ENCODE measurements around the gene CAD. TPM values are rescaled to one million over a fixed set of nuclear protein-coding genes. Genes with fewer than 3 reads are reported as not detected.

CAD gene
- total RNA-seq, 2 experiments from 2014 or later: 132 to 173 TPM

DNA sequence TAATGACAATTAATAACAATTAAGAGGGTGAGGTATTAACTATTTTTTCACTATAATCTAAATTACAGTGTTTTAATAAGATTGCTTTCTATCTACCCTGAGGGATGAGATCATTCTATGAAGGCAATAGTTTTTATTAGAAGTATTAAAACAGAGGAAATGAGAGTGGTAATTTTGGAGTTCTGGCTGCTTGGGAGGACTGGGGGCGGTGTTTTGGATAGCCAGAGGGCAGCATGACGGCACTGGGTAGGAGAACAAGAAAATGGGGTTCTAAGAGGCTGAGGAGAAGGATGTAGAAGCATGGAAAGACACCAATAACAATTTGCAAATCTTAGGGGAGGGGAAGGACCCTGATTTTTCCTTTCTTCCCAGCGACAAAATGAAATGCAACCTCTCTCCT, 53.0 kb downstream of the CAD start:
- POLR2A ChIA-PET: interaction anchor here (1.0 to 1.3 kb wide), 2 partner anchors 9 to 17 kb away, joined by 4 to 10 read pairs; no protein-coding TSS in a partner anchor
- TF ChIP-seq, protein P1, sequence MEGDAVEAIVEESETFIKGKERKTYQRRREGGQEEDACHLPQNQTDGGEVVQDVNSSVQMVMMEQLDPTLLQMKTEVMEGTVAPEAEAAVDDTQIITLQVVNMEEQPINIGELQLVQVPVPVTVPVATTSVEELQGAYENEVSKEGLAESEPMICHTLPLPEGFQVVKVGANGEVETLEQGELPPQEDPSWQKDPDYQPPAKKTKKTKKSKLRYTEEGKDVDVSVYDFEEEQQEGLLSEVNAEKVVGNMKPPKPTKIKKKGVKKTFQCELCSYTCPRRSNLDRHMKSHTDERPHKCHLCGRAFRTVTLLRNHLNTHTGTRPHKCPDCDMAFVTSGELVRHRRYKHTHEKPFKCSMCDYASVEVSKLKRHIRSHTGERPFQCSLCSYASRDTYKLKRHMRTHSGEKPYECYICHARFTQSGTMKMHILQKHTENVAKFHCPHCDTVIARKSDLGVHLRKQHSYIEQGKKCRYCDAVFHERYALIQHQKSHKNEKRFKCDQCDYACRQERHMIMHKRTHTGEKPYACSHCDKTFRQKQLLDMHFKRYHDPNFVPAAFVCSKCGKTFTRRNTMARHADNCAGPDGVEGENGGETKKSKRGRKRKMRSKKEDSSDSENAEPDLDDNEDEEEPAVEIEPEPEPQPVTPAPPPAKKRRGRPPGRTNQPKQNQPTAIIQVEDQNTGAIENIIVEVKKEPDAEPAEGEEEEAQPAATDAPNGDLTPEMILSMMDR (conservative IDR thresholded peaks at IDR 0.05; ENCODE audit: low read length): no peak
- TF ChIP-seq EZH2phosphoT487 (IDR thresholded peaks at IDR 0.05; ENCODE audit: borderline replicate concordance, low read depth, low read length): no peak
- CTCF ChIA-PET (ENCODE audit: unreplicated experiment): no interaction called here
- Histone ChIP-seq H3K4me2 (ENCODE audit: low read length) (no peak overlapping the region), H3K9me3 (ENCODE audit: low read length) (no peaks in the 10 kb centered on the region), H4K20me1 (ENCODE audit: insufficient read depth, low read length) (no peaks in the 10 kb centered on the region), H3K9me2 (ENCODE audit: insufficient read depth, low read length) (no peaks in the 10 kb centered on the region), H3K4me1 (ENCODE audit: insufficient read depth, low read length, poor library complexity, severe bottlenecking) (peaks cover 47% of the 10 kb centered on the region), H3K79me2 (ENCODE audit: insufficient read depth, low read depth, low read length) (no peaks in the 10 kb centered on the region), H3K36me3 (ENCODE audit: insufficient read depth, low read length) (no peaks in the 10 kb centered on the region), H2AFZ (ENCODE audit: low read length) (0 out of 2 replicates have a peak overlapping the region, but pooled peaks have one; percentile 33), H3K27ac (ENCODE audit: low read depth, low read length, poor library complexity, severe bottlenecking) (no peak overlapping the region), H3K4me3 (ENCODE audit: low read depth, low read length, poor library complexity, severe bottlenecking) (no peak overlapping the region)
- DNase-seq (ENCODE audit: low spot score): no peak
- intact Hi-C loops (cut with micrococcal nuclease; ENCODE audit: unreplicated experiment): no loop called here
- BruUV-seq (replicated peaks): no TSS peak

GRCh38 chr2:27270670-27271069, 53.5 kb downstream of the CAD start:
- POLR2A ChIA-PET: interaction anchor here (0.7 to 1.9 kb wide), 4 partner anchors 9 to 22 kb away, joined by 3 to 10 read pairs (median 6); no protein-coding TSS in a partner anchor

More at GRCh38 chr2:27270670-27271069, 53.5 kb downstream of the CAD start:
- Histone ChIP-seq H3K27ac (ENCODE audit: low read depth, low read length, poor library complexity, severe bottlenecking) (no peak overlapping the region), H3K9me2 (ENCODE audit: insufficient read depth, low read length) (no peaks in the 10 kb centered on the region), H3K36me3 (ENCODE audit: insufficient read depth, low read length) (no peaks in the 10 kb centered on the region), H2AFZ (ENCODE audit: low read length) (peak overlapping the region; percentile 33; the same call in 1 of the 2 replicates), H3K4me3 (ENCODE audit: low read depth, low read length, poor library complexity, severe bottlenecking) (no peak overlapping the region), H3K4me2 (ENCODE audit: low read length) (peak overlapping the region; percentile 14), H3K79me2 (ENCODE audit: insufficient read depth, low read depth, low read length) (no peaks in the 10 kb centered on the region), H3K9me3 (ENCODE audit: low read length) (no peaks in the 10 kb centered on the region), H4K20me1 (ENCODE audit: insufficient read depth, low read length) (no peaks in the 10 kb centered on the region), H3K4me1 (ENCODE audit: insufficient read depth, low read length, poor library complexity, severe bottlenecking) (peaks cover 42% of the 10 kb centered on the region)
- TF ChIP-seq, protein P1 (conservative IDR thresholded peaks at IDR 0.05; ENCODE audit: low read length): no peak
- no peak for TF ChIP-seq EZH2phosphoT487 (IDR thresholded peaks at IDR 0.05; ENCODE audit: borderline replicate concordance, low read depth, low read length)
- CTCF ChIA-PET (ENCODE audit: unreplicated experiment): no interaction called here
- BruUV-seq (replicated peaks): no TSS peak
- DNase-seq (ENCODE audit: low spot score): peak; percentile 43
- intact Hi-C loops (cut with micrococcal nuclease; ENCODE audit: unreplicated experiment): no loop called here

Data from OCI-LY7 (cell line).